Activated naive CD8-positive, alpha-beta T cell (primary cell): ENCODE data around the gene FEZF2.

ENCODE experiments used
- H3K27ac Mint-ChIP-seq: one replicate; pipeline ENCODE4 v1.8.0; 2021; ENCODE audit warnings: mixed read lengths
- H3K27me3 Mint-ChIP-seq: one replicate; pipeline ENCODE4 v1.8.0; 2021; ENCODE audit warnings: mixed read lengths
- H3K36me3 Mint-ChIP-seq: one replicate; pipeline ENCODE4 v1.8.0; 2021; ENCODE audit warnings: mixed read lengths
- H3K4me1 Mint-ChIP-seq: one replicate; pipeline ENCODE4 v1.8.0; 2021; ENCODE audit warnings: low read depth, mixed read lengths
- H3K4me3 Mint-ChIP-seq: one replicate; pipeline ENCODE4 v1.8.0; 2021; ENCODE audit warnings: mild to moderate bottlenecking, mixed read lengths
- H3K9me3 Mint-ChIP-seq: one replicate; pipeline ENCODE4 v1.8.0; 2021; ENCODE audit warnings: low read depth, mixed read lengths

The FEZF2 gene

GRCh38 chr3:62323241-62323640, 50.1 kb downstream of the FEZF2 start:
- Mint-ChIP-seq H3K36me3 (peaks cover 2% of the 10 kb centered on the region), H3K27ac (no peak overlapping the region), H3K4me1 (peaks cover 9% of the 10 kb centered on the region), H3K4me3 (no peak overlapping the region), H3K27me3 (peaks cover 6% of the 10 kb centered on the region), H3K9me3 (no peaks in the 10 kb centered on the region)
